Loucy (cell line): ENCODE results near the gene COL12A1.

Experiments used
- H2AFZ ChIP-seq: fragments of 200-600 bp; sonication (generic); 2 replicates; pipeline ENCODE4 v1.6.0; 2016; ENCODE audit warnings: antibody characterized with exemption, mild to moderate bottlenecking, low read length, moderate library complexity
- H3F3A ChIP-seq: fragments of 200-600 bp; 2 replicates; pipeline ENCODE4 v1.6.0; 2016; ENCODE audit warnings: antibody characterized with exemption, low read depth, mild to moderate bottlenecking
- H3K27me3 ChIP-seq: fragments of 200-600 bp; sonication (generic); 2 replicates; pipeline ENCODE4 v1.6.1; 2014; ENCODE audit warnings: low read length, mild to moderate bottlenecking; ENCODE audit not compliant: insufficient read depth, poor library complexity, severe bottlenecking
- H3K36me3 ChIP-seq: fragments of 200-600 bp; sonication (generic); 2 replicates; pipeline ENCODE4 v1.6.1; 2016; ENCODE audit warnings: low read length; ENCODE audit not compliant: insufficient read depth
- H3K4me1 ChIP-seq: fragments of 200-600 bp; sonication (generic); 2 replicates; pipeline ENCODE4 v1.5.1; 2014; ENCODE audit warnings: low read length, mild to moderate bottlenecking; ENCODE audit not compliant: insufficient read depth, poor library complexity, severe bottlenecking
- H3K4me2 ChIP-seq: fragments of 200-600 bp; sonication (generic); 2 replicates; pipeline ENCODE4 v1.6.0; 2014; ENCODE audit warnings: antibody characterized with exemption, low read length, low read depth, mild to moderate bottlenecking; ENCODE audit not compliant: poor library complexity, severe bottlenecking
- H3K4me3 ChIP-seq: fragments of 200-600 bp; sonication (generic); 2 replicates; pipeline ENCODE4 v1.5.1; 2014; ENCODE audit warnings: low read length, mild to moderate bottlenecking, mixed read lengths; ENCODE audit not compliant: poor library complexity, severe bottlenecking
- H3K79me2 ChIP-seq: fragments of 200-600 bp; sonication (generic); 2 replicates; pipeline ENCODE4 v1.6.1; 2014; ENCODE audit warnings: low read length; ENCODE audit not compliant: insufficient read depth
- H3K9ac ChIP-seq: fragments of 200-600 bp; sonication (generic); 2 replicates; pipeline ENCODE4 v1.6.0; 2014; ENCODE audit warnings: mild to moderate bottlenecking, low read depth, low read length, moderate library complexity; ENCODE audit not compliant: poor library complexity, severe bottlenecking
- H3K9me2 ChIP-seq: fragments of 200-600 bp; sonication (generic); replicated peaks from 2 replicates; pipeline ENCODE4 v1.6.1; 2016; ENCODE audit warnings: low read depth, low read length, mixed read lengths
- H3K9me3 ChIP-seq: fragments of 200-600 bp; sonication (generic); 2 replicates; pipeline ENCODE4 v1.6.1; 2014; ENCODE audit warnings: mild to moderate bottlenecking, antibody characterized with exemption, low read length, low read depth; ENCODE audit not compliant: insufficient read depth
- H4K20me1 ChIP-seq: fragments of 200-600 bp; sonication (generic); 2 replicates; pipeline ENCODE4 v1.6.0; 2014; ENCODE audit warnings: antibody characterized with exemption, low read length, mild to moderate bottlenecking; ENCODE audit not compliant: insufficient read depth, poor library complexity, severe bottlenecking
- EZH2phosphoT487 ChIP-seq: fragments of 200-600 bp; IDR thresholded peaks from 2 replicates; pipeline ENCODE4 v1.6.1; 2018; ENCODE audit warnings: antibody characterized with exemption, mild to moderate bottlenecking, moderate library complexity, borderline replicate concordance
- TF ChIP-seq, protein P1 (sequence below): fragments of 200-600 bp; sonication (generic); conservative IDR thresholded peaks from 2 replicates; pipeline ENCODE4 v1.5.1; 2014; ENCODE audit warnings: mild to moderate bottlenecking, antibody characterized with exemption, low read length

The COL12A1 gene

DNA sequence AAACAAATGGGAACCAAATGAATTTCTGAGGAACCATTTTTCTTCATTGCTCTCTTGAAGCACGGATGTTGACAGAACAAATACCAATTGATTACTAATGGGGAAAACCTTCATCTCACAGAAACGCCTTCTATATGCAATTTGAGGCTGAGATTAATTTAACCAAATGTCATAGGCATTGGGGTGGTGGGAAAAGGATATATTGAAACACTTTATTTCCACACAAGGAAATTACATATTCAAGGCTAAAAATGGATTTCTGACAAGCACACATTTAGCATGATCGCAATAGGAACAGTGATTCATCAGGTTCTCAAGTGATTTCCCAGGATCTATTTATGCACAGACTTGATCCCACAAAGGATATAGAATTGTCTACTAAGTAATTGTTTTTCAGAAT lies 88.9 kb downstream of the COL12A1 start:
- Histone ChIP-seq H3K4me2 (no peak overlapping the region), H3K79me2 (no peaks in the 10 kb centered on the region), H3F3A (no peaks in the 10 kb centered on the region), H4K20me1 (no peaks in the 10 kb centered on the region), H3K27me3 (no peaks in the 10 kb centered on the region), H3K4me3 (no peak overlapping the region), H3K36me3 (no peaks in the 10 kb centered on the region), H3K9me3 (no peaks in the 10 kb centered on the region), H2AFZ (no peak overlapping the region), H3K9me2 (0 out of 2 replicates have a peak, but pooled peaks cover 4% of the 10 kb centered on the region), H3K4me1 (no peaks in the 10 kb centered on the region), H3K9ac (no peak overlapping the region)
- TF ChIP-seq EZH2phosphoT487 = no peak
- TF ChIP-seq, protein P1, sequence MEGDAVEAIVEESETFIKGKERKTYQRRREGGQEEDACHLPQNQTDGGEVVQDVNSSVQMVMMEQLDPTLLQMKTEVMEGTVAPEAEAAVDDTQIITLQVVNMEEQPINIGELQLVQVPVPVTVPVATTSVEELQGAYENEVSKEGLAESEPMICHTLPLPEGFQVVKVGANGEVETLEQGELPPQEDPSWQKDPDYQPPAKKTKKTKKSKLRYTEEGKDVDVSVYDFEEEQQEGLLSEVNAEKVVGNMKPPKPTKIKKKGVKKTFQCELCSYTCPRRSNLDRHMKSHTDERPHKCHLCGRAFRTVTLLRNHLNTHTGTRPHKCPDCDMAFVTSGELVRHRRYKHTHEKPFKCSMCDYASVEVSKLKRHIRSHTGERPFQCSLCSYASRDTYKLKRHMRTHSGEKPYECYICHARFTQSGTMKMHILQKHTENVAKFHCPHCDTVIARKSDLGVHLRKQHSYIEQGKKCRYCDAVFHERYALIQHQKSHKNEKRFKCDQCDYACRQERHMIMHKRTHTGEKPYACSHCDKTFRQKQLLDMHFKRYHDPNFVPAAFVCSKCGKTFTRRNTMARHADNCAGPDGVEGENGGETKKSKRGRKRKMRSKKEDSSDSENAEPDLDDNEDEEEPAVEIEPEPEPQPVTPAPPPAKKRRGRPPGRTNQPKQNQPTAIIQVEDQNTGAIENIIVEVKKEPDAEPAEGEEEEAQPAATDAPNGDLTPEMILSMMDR = no peak

DNA sequence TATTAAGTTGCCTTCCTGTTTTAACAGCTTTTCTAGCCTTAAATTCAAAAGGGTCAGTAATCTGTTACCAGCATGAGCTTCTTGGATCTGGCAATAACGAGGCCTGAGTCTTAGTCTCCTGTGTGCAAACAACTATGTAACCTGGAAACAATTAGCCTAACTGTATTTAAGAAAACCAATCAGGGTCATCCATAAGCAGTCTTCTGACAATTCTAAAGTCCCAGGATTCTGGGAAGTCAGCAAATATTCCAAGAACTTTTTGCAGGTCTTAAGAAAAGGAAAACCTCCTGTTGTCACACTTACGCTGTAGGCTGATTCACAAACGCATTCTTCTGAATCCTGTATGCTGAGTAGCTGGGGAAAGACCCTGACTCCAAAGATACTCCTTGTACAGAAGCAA lies 90.4 kb downstream of the COL12A1 start:
- 0 out of 2 replicates have a peak, but pooled peaks cover 4% of the 10 kb centered on the region for H3K9me2 ChIP-seq
- H4K20me1 ChIP-seq = no peaks in the 10 kb centered on the region
- H2AFZ ChIP-seq = no peak overlapping the region
- no peaks in the 10 kb centered on the region for H3F3A ChIP-seq
- no peaks in the 10 kb centered on the region for H3K27me3 ChIP-seq
- no peak overlapping the region for H3K4me2 ChIP-seq
- no peaks in the 10 kb centered on the region for H3K79me2 ChIP-seq
- no peak for TF ChIP-seq EZH2phosphoT487
- TF ChIP-seq, protein P1 = no peak
- H3K4me3 ChIP-seq = no peak overlapping the region
- H3K4me1 ChIP-seq = no peaks in the 10 kb centered on the region
- H3K36me3 ChIP-seq = no peaks in the 10 kb centered on the region
- no peaks in the 10 kb centered on the region for H3K9me3 ChIP-seq
- no peak overlapping the region for H3K9ac ChIP-seq

DNA sequence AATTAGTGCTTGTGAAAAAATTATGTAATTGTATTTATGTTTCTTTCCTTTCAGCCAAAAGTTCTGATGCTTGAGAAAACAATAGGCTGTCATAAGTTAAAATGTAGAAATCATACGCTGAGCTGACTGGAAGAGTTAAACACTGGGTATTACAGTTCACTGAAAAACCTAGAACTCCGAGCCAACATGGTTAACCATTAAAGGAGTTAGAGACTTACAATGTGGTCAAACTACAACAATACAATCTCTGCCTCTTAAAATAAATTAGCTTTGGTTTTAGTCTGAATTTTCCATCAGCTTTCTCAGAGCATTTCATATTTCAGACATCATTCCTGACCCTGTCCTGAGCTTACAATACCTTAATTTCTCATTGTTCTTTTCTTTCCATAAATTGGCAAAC lies 91.0 kb downstream of the COL12A1 start:
- no peak overlapping the region for H2AFZ ChIP-seq
- no peak overlapping the region for H3K9ac ChIP-seq
- no peaks in the 10 kb centered on the region for H3F3A ChIP-seq
- H3K27me3 ChIP-seq = no peaks in the 10 kb centered on the region
- H3K9me2 ChIP-seq = 0 out of 2 replicates have a peak, but pooled peaks cover 4% of the 10 kb centered on the region
- no peaks in the 10 kb centered on the region for H3K9me3 ChIP-seq
- H3K79me2 ChIP-seq = no peaks in the 10 kb centered on the region
- H3K4me2 ChIP-seq = no peak overlapping the region
- no peaks in the 10 kb centered on the region for H3K4me1 ChIP-seq
- H4K20me1 ChIP-seq = no peaks in the 10 kb centered on the region
- H3K36me3 ChIP-seq = no peaks in the 10 kb centered on the region
- TF ChIP-seq EZH2phosphoT487 = no peak
- TF ChIP-seq, protein P1 = no peak
- no peak overlapping the region for H3K4me3 ChIP-seq
